ENCODE results near the gene STX11.

STX11 gene

DNA sequence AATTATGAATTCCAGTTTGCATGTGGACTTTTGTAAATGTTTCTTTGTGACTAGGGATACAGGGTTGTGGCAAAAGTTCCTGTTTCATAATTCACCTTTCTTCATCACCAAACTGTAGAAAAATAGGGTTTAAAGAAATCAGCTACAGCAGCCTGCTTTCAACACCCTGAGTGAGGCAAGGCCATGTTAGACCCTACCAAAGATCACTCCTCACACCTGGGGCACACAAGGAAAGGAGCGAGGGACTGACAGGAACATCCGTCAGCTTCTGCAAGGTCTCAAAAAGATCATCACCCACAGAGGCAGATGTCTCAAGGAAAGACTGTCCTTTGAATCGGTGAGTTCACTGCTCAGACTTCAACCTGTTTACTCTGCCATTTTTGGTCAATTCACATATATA lies 10.5 kb upstream of the STX11 start:
- no peak for TF ChIP-seq CTCF (IDR thresholded peaks at IDR 0.05; ENCODE audit: low read depth, low read length, missing control alignments)
- no peak for DNase-seq (ENCODE audit: low read depth)
- no peak overlapping the region for H3K4me3 ChIP-seq (ENCODE audit: low read depth, low read length)

- no peak for TF ChIP-seq CTCF (IDR thresholded peaks at IDR 0.05; ENCODE audit: low read depth, low read length, missing control alignments)
- no peak overlapping the region; the same call in 1 of the 2 replicates for H3K4me3 ChIP-seq (ENCODE audit: low read depth, low read length)
- DNase-seq (ENCODE audit: low read depth): no peak
These were observed 9.4 kb upstream of the STX11 start for GRCh38 chr6:144140867-144141266.

DNA sequence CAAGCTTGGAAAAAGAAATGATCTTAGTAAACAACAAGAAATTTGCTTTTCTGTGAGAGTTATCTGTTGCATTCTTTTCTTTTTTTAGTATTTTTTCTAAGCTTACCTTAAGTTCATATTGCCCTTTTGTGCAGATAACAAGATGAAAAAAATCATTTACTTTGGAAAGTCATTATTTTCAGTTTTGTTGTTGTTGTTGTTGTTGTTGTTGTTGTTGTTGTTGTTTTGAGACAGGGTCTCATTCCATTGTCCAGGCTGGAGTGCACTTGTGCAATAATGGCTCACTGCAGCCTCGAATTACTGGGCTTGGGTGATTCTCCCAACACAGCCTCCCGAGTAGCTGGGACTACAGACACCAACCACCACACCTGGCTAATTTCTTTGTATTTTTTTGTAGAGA lies 8.8 kb upstream of the STX11 start:
- TF ChIP-seq CTCF (IDR thresholded peaks at IDR 0.05; ENCODE audit: low read depth, low read length, missing control alignments): no peak
- no peak for DNase-seq (ENCODE audit: low read depth)
- no peak overlapping the region for H3K4me3 ChIP-seq (ENCODE audit: low read depth, low read length)

GRCh38 chr6:144143106-144143505 lies 7.2 kb upstream of the STX11 start:
- no peak for TF ChIP-seq CTCF (IDR thresholded peaks at IDR 0.05; ENCODE audit: low read depth, low read length, missing control alignments)
- no peak overlapping the region for H3K4me3 ChIP-seq (ENCODE audit: low read depth, low read length)
- no peak for DNase-seq (ENCODE audit: low read depth)

GRCh38 chr6:144143878-144144277 lies 6.4 kb upstream of the STX11 start:
- no peak overlapping the region for H3K4me3 ChIP-seq (ENCODE audit: low read depth, low read length)
- TF ChIP-seq CTCF (IDR thresholded peaks at IDR 0.05; ENCODE audit: low read depth, low read length, missing control alignments): no peak
- DNase-seq (ENCODE audit: low read depth): no peak

DNA sequence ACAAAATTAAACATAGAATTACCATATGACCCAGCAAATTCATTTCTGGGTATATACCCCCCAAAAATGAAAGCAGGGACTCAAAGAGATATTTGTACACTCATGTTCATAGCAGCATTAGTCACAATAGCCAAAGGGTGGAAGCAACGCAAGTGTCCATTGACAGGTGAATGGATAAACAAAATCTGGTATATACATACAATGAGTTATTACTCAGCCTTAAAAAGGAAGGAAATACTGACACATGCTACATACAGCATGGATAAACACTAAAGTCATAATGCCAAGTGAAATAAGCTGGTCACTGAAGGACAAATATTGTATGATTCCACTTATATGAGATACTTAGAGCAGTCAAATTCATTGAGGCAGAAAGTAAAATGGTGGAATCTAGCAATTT lies 5.3 kb upstream of the STX11 start:
- no peak for DNase-seq (ENCODE audit: low read depth)
- H3K4me3 ChIP-seq (ENCODE audit: low read depth, low read length): no peak overlapping the region
- TF ChIP-seq CTCF (IDR thresholded peaks at IDR 0.05; ENCODE audit: low read depth, low read length, missing control alignments): no peak

GRCh38 chr6:144145541-144145940 lies 4.8 kb upstream of the STX11 start:
- DNase-seq (ENCODE audit: low read depth): no peak
- no peak for TF ChIP-seq CTCF (IDR thresholded peaks at IDR 0.05; ENCODE audit: low read depth, low read length, missing control alignments)
- H3K4me3 ChIP-seq (ENCODE audit: low read depth, low read length): no peak overlapping the region
